ENCODE measurements around the gene APOA4.

DNA sequence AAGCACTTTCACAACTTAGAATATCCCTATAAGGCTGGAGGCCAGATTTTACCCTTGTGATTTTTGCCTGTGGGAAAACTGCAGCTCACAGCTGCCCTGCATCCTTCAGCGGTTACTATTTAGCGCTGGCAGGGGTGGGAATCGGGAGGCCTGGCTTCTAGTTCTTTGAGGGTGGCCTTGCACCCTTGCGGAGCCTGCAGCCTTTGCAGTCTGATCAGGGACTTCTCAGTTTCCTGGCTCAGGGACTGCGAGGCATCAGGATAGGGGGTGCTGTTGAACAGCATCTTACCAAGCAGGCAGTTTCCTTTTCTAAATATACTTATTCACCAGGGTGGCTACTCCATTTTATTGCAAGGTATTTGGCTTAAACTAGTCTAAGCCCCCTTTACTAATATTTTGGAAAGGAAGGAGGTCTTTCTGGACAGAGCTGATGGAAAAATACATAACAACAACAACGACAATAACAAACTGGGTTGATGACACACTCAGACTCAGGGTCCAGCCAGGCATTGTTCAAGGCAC, 17.2 kb upstream of the APOA4 start:
- TF ChIP-seq, protein P1, sequence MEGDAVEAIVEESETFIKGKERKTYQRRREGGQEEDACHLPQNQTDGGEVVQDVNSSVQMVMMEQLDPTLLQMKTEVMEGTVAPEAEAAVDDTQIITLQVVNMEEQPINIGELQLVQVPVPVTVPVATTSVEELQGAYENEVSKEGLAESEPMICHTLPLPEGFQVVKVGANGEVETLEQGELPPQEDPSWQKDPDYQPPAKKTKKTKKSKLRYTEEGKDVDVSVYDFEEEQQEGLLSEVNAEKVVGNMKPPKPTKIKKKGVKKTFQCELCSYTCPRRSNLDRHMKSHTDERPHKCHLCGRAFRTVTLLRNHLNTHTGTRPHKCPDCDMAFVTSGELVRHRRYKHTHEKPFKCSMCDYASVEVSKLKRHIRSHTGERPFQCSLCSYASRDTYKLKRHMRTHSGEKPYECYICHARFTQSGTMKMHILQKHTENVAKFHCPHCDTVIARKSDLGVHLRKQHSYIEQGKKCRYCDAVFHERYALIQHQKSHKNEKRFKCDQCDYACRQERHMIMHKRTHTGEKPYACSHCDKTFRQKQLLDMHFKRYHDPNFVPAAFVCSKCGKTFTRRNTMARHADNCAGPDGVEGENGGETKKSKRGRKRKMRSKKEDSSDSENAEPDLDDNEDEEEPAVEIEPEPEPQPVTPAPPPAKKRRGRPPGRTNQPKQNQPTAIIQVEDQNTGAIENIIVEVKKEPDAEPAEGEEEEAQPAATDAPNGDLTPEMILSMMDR (IDR thresholded peaks at IDR 0.05; ENCODE audit: borderline replicate concordance, extremely low read depth, low read length, poor library complexity, severe bottlenecking), result peak; percentile 60
- TF ChIP-seq EZH2 (IDR thresholded peaks at IDR 0.05; ENCODE audit: borderline replicate concordance, low read depth, low read length, severe bottlenecking), result no peak

Measured in DND-41 (cell line).